ENCODE measurements around the gene C1orf21. TPM values are rescaled to one million over a fixed set of nuclear protein-coding genes. Genes with fewer than 3 reads are reported as not detected.

Gene C1orf21
- total and polyA plus RNA-seq, 5 experiments from 2014 or later = 0.60 to 30.9 (median 0.84) TPM

DNA sequence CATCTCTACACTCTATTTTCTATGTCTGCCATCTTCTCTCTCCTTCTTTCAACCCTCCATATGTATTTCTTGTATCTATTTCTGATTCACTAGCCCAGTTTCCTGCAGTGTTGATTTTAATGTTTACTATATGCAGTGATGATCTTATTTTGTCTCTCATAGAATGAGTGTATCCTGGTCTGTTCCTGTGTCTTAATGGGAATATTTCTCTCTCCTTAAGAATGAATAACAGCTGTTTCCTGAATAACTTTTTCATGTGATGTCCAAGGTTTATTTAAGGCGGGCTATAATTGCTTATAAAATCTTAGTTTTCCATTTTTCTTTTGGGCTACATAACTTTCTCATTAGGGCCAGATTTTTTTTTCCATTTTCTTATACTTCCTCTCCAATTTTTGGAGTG lies 144.5 kb downstream of the C1orf21 start:
- H3K4me3 Mint-ChIP-seq = no peak overlapping the region
- H3K27ac Mint-ChIP-seq = no peak overlapping the region
- H3K36me3 Mint-ChIP-seq = peaks cover 0 to 5% (median 0%) of the 10 kb centered on the region in 3 donors
- ATAC-seq (no peak), DNase-seq (no peak)
- peaks cover 0 to 13% (median 0%) of the 10 kb centered on the region in 4 donors for H3K4me1 Mint-ChIP-seq
- POLR2A ChIA-PET = no interaction called here
- peaks cover 0 to 12% (median 5%) of the 10 kb centered on the region in 9 donors for H3K9me3 Mint-ChIP-seq
- peaks cover 4 to 11% (median 10%) of the 10 kb centered on the region in 5 donors for H3K27me3 Mint-ChIP-seq

DNA sequence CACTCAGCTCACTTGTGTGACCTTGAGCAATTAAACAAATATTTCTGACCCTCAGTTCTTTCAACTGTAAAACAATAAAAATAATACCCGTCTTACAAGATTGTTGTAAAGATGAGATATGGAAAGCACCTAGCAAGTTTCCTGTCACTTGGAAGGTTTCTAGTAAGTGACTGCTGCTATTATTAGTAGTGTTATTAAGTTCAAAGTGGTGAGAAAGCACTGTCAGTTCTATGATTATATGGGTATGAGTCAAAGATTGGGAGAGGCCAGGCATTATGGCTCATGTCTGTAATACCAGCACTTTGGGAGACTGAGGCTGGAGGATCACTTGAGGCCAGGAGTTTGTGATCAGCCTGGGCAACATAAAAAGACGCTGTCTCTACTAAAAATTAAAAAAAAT lies 145.4 kb downstream of the C1orf21 start:
- H3K27me3 Mint-ChIP-seq = peaks cover 4 to 13% (median 10%) of the 10 kb centered on the region in 5 donors
- peaks cover 0 to 13% (median 0%) of the 10 kb centered on the region in 4 donors for H3K4me1 Mint-ChIP-seq
- peaks cover 0 to 6% (median 0%) of the 10 kb centered on the region in 3 donors for H3K36me3 Mint-ChIP-seq
- H3K9me3 Mint-ChIP-seq = peaks cover 0 to 21% (median 10%) of the 10 kb centered on the region in 9 donors
- POLR2A ChIA-PET = no interaction called here
- ATAC-seq (no peak), DNase-seq (no peak)
- H3K4me3 Mint-ChIP-seq = no peak overlapping the region
- no peak overlapping the region for H3K27ac Mint-ChIP-seq

DNA sequence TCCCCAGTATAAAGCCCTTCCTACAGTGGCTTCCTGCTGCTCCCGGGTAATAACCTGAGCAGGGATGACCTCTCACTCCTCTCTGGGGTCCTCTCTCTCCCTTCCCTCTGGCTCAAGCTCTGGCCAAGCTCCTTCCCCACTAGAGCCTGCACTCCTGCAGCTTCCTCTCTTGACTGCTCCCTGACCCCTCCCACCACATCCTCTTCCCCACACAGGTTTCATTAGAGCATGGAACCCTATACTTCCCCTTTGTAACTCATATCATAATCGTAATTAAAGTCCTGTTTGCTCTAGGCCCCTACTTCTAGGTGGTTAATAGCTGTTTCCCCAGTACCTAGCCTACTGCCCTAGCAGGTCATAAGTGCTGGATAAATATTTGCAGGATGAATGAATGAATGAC lies 146.2 kb downstream of the C1orf21 start:
- DNase-seq (no peak), ATAC-seq (no peak)
- POLR2A ChIA-PET = no interaction called here
- no peak overlapping the region for H3K27ac Mint-ChIP-seq
- peaks cover 4 to 14% (median 10%) of the 10 kb centered on the region in 5 donors for H3K27me3 Mint-ChIP-seq
- peaks cover 0 to 26% (median 12%) of the 10 kb centered on the region in 9 donors for H3K9me3 Mint-ChIP-seq
- peaks cover 0 to 8% (median 0%) of the 10 kb centered on the region in 3 donors for H3K36me3 Mint-ChIP-seq
- H3K4me3 Mint-ChIP-seq = no peak overlapping the region
- H3K4me1 Mint-ChIP-seq = peaks cover 0 to 13% (median 0%) of the 10 kb centered on the region in 4 donors

DNA sequence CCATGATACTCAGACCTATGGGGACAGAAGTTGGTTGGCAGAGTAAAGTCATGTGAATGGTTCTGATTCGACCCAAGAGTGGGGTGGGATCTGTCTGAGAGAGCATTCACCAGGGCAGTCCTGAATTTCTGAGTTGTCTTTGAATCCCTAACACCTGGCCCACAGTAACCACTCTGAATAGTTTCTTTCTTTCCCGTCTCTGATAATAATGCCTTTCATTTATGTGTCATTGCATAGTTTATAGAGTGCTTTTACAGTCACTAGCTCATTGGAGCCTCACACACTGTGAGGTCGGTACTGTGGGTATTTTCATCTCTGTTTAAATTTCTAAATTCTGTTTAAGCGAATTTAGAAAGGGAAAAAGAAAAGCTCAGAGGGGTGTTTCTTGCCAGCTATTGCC lies 147.1 kb downstream of the C1orf21 start:
- Mint-ChIP-seq H3K4me1 (peaks cover 0 to 13% (median 0%) of the 10 kb centered on the region in 4 donors), H3K27me3 (peaks cover 4 to 14% (median 10%) of the 10 kb centered on the region in 5 donors), H3K27ac (no peak overlapping the region), H3K9me3 (peaks cover 0 to 26% (median 15%) of the 10 kb centered on the region in 9 donors), H3K36me3 (peaks cover 0 to 16% (median 0%) of the 10 kb centered on the region in 3 donors), H3K4me3 (no peak overlapping the region)
- no peak for DNase-seq
- ATAC-seq = no peak
- POLR2A ChIA-PET = no interaction called here

DNA sequence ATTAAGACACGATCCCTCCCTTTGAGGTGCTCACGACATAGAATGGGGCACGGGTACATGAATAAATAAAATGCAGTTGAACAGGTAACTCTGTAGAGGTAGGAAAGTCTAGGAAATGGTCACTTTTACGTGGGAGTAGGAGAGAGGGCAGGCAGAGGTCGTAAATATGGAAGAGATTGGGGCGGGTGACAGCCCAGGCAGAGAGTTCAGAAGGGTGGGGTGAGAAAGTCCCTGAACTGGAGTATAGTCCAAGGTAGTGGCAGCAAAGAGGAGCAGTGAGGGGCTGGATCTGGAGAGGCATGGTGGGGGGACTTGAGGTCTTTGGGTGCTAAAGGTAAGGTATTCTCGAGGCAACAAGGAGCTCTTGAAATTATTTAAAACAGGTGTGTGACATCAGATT lies 147.9 kb downstream of the C1orf21 start:
- no peak for ATAC-seq
- Mint-ChIP-seq H3K27ac (no peak overlapping the region), H3K4me1 (peaks cover 0 to 13% (median 0%) of the 10 kb centered on the region in 4 donors), H3K27me3 (peaks cover 4 to 11% (median 7%) of the 10 kb centered on the region in 5 donors), H3K9me3 (peaks cover 0 to 27% (median 19%) of the 10 kb centered on the region in 9 donors), H3K36me3 (peaks cover 0 to 21% (median 0%) of the 10 kb centered on the region in 3 donors), H3K4me3 (no peak overlapping the region)
- no peak for DNase-seq
- POLR2A ChIA-PET = no interaction called here

DNA sequence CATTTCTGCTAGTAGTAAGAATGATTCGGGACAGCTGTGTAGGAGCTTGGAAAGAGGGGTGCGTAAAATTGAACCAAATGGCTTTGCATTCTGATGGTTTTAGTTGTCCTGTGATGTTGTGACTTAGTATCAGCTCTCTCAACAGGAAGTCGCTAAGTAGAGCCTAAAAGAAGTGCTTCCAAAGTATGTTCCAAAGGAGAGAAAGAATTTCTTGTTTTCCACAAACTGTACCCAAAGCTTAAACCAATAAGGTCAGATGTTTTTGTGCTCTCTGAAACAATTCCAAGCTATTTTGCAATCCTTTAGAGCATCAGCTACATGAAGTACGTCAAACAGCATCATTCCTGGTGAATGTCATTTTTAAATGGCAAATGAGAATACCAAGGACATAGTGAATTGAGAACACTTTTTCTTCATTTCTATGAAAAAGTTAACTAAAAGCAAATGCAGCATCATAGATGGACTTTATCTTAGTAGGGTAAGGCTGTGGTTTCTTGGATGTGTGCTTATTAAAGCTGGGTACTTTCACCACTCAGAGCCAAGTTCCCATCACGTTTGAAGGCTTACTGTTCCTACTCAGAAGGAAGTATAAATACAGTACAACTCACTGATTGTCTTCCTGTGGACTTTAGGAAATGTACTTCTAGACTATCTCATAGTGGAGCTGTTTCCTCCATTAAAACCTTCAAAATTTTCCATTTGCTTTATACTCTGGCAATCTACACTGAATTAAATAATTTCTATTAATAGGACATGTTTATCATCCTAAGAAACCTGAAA lies 148.6 kb downstream of the C1orf21 start:
- H3K27me3 Mint-ChIP-seq = peaks cover 4 to 11% (median 7%) of the 10 kb centered on the region in 5 donors
- peaks cover 0 to 13% (median 0%) of the 10 kb centered on the region in 4 donors for H3K4me1 Mint-ChIP-seq
- H3K36me3 Mint-ChIP-seq = peaks cover 0 to 21% (median 0%) of the 10 kb centered on the region in 3 donors
- POLR2A ChIA-PET = no interaction called here
- H3K4me3 Mint-ChIP-seq = no peak overlapping the region
- ATAC-seq (no peak), DNase-seq (no peak)
- H3K9me3 Mint-ChIP-seq = peaks cover 0 to 27% (median 19%) of the 10 kb centered on the region in 9 donors
- no peak overlapping the region for H3K27ac Mint-ChIP-seq

DNA sequence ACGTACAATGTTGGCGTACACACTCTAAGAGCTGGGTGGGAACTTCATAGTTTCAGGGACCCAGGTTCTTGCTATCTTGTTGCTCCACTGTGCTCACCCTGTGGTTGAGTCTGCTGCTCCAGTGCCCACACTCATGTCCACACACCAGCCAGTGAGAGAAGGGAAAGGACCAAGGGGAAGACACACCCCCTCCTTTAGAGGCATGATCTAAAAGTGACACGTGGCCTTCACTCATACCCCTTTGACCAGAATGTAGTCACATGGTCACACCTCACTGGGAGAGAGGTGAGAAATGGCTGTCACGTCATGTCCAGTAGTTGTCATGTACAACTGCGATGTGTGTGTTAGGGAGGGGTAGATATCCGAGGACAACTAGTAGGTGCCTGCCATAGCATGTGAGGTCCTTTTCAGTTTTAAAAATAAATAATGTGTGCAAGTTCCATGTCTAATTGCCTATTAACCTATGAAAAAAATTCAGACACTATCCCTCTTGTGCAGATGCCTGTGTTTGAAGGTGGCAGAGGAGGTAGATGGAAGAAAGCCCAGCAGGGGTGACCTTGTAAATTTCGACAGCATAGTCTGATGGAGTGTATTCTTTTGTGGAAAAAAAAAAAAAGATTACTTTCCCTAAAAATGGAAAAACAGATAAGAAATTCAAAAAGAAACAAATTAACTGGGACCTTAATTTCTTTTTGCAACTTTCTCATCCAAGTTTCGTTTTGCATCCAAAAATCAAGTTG lies 149.6 kb downstream of the C1orf21 start:
- Mint-ChIP-seq H3K4me3 (no peak overlapping the region), H3K27ac (no peak overlapping the region), H3K36me3 (peaks cover 0 to 21% (median 0%) of the 10 kb centered on the region in 3 donors), H3K9me3 (peaks cover 0 to 27% (median 19%) of the 10 kb centered on the region in 9 donors), H3K27me3 (peaks cover 4 to 11% (median 5%) of the 10 kb centered on the region in 5 donors), H3K4me1 (peaks cover 0 to 13% (median 0%) of the 10 kb centered on the region in 4 donors)
- POLR2A ChIA-PET = no interaction called here
- no peak for DNase-seq
- no peak for ATAC-seq

DNA sequence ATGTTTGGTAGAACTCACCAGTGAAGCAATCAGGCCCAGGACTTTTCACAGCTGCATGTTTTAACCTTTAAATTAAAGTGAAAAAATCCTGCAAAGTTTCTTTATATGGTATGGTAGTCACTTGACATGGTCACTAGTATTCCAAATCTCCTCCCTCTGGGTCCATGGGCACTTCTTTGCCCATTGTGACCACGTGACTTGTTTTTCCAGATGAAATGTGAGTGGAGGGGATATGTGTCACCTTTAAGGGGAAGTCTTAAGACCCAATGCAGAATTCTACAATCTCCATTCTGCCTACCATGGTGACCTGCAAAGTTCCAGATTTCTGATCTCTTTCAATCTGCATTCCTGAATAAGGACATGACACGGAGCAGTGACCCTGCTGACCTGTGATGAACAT lies 152.8 kb downstream of the C1orf21 start:
- Mint-ChIP-seq H3K27ac (no peak overlapping the region), H3K4me3 (no peak overlapping the region), H3K36me3 (peaks cover 0 to 21% (median 0%) of the 10 kb centered on the region in 3 donors), H3K9me3 (peaks cover 0 to 27% (median 18%) of the 10 kb centered on the region in 9 donors), H3K4me1 (no peaks in the 10 kb centered on the region), H3K27me3 (peaks cover 0 to 9% (median 1%) of the 10 kb centered on the region in 5 donors)
- DNase-seq (no peak), ATAC-seq (no peak)
- POLR2A ChIA-PET = no interaction called here

DNA sequence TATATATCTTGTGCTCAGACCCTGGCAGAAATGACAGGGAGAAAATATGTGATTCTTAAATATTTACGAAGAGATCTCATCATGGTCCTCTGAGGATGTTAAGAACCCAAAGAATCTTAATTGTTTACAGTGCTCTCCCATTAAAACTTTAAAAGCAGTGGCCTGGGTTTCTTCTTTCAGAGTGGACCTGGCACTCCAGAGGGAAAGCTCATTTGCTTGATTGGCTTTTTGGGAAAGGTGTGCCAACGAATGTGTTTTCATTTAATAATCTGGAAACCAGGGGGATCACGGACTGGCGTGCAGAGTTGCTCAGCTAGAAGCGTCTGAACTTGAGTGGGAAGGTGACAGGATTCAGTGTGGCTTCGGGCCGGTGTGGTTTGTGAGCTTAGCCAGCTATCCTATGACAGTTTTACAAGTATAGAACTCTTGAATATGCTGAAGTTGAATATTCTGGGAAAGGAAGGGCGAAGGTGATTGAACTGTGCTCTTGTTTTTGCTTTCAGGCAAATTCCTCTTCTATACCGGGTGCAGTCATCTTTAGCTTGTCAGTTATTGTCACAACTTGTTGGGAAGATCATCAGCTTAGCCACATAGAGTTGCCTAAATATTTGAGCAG lies 154.8 kb downstream of the C1orf21 start:
- Mint-ChIP-seq H3K9me3 (peaks cover 0 to 17% (median 11%) of the 10 kb centered on the region in 9 donors), H3K27me3 (peaks cover 0 to 6% (median 0%) of the 10 kb centered on the region in 5 donors), H3K36me3 (peaks cover 0 to 15% (median 0%) of the 10 kb centered on the region in 3 donors), H3K4me1 (no peaks in the 10 kb centered on the region), H3K27ac (no peak overlapping the region), H3K4me3 (no peak overlapping the region)
- ATAC-seq = no peak
- POLR2A ChIA-PET = no interaction called here
- DNase-seq = no peak

DNA sequence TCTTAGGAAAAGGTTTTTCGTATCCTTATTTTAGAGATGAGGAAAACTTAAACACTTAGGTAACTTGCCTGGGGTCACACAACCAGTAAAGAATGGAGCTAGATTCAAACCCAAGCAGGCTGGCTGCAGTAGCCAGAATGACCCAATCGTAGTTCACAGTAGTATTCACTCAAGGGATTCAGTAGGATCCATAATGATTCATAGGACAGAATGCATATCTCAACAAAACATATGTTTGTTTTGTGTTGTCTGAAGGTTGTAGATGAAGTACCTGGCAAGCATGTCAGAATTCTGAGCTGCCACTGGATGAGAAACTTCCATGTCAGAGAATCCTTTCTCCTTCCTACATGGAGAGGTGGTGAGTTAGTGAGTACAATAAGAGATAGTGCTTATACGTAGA lies 155.5 kb downstream of the C1orf21 start:
- peaks cover 0 to 15% (median 0%) of the 10 kb centered on the region in 3 donors for H3K36me3 Mint-ChIP-seq
- ATAC-seq (no peak), DNase-seq (no peak)
- H3K9me3 Mint-ChIP-seq = peaks cover 0 to 17% (median 8%) of the 10 kb centered on the region in 9 donors
- H3K27me3 Mint-ChIP-seq = peaks cover 0 to 3% (median 0%) of the 10 kb centered on the region in 5 donors
- H3K27ac Mint-ChIP-seq = no peak overlapping the region
- POLR2A ChIA-PET = no interaction called here
- no peaks in the 10 kb centered on the region for H3K4me1 Mint-ChIP-seq
- H3K4me3 Mint-ChIP-seq = no peak overlapping the region

DNA sequence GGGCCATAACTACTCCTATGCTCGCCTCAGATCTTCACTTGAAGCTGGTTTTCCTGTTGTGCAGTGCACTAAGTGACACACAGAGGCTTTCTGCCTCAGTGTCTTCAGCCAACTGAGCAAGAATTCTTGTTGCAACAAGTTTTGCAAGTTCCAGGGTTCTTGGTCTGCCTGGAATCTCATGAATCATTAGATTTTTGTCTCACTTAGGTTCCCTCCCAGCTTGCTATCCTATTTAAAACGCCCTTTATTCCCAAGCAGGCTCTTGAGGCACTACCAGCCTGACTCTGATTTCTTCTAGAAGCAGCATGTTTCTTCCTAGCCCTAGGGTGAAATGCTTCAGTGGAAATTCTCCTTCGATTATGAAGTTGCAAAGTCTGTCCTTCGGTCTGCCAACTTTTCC lies 158.8 kb downstream of the C1orf21 start:
- Mint-ChIP-seq H3K9me3 (no peaks in the 10 kb centered on the region), H3K27me3 (peaks cover 0 to 3% (median 0%) of the 10 kb centered on the region in 5 donors), H3K27ac (no peak overlapping the region), H3K4me3 (no peak overlapping the region), H3K4me1 (no peaks in the 10 kb centered on the region), H3K36me3 (no peaks in the 10 kb centered on the region)
- DNase-seq (no peak), ATAC-seq (no peak)
- POLR2A ChIA-PET = no interaction called here

DNA sequence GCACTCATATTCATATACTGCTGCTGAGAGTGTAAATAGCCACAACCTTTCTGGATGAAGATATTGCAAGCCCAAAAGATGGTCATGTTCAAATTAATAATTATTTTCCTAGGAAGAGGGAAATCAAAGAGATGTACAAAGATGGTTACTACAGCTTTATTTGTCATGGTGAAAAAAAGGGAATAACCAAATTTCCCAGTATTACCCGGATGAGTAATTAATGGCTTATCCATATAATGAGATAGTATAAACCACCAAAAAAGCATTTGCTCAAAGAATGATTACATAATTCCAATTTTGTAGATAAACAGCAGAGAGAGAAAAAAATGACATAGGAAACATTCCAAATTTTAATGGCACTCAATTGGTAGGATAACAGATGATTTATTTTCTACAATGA lies 165.6 kb downstream of the C1orf21 start:
- DNase-seq (no peak), ATAC-seq (no peak)
- peaks cover 0 to 13% (median 4%) of the 10 kb centered on the region in 5 donors for H3K27me3 Mint-ChIP-seq
- no peaks in the 10 kb centered on the region for H3K4me1 Mint-ChIP-seq
- no peak overlapping the region for H3K4me3 Mint-ChIP-seq
- H3K27ac Mint-ChIP-seq = no peak overlapping the region
- H3K36me3 Mint-ChIP-seq = no peaks in the 10 kb centered on the region
- no peaks in the 10 kb centered on the region for H3K9me3 Mint-ChIP-seq
- POLR2A ChIA-PET = no interaction called here
